Skeletal muscle tissue (tissue), 4 donors: Measurements from ENCODE around the gene NKPD1. TPM values are rescaled to one million over a fixed set of nuclear protein-coding genes. Genes with fewer than 3 reads are reported as not detected.

ENCODE experiments used
- H3K27ac ChIP-seq: one replicate; pipeline ENCODE4 v1.7.0; 2013; ENCODE audit warnings: mild to moderate bottlenecking, low read depth, low read length, inconsistent platforms
- H3K27me3 ChIP-seq, 3 donors: one replicate each; pipeline ENCODE4 v1.7.0; 2013; ENCODE audit warnings: low read length in 3 of 3; ENCODE audit not compliant: control insufficient read depth in 3 of 3, insufficient read depth in 3 of 3
- H3K36me3 ChIP-seq, 3 donors: one replicate each; pipeline ENCODE4 v1.7.0; 2013; ENCODE audit warnings: low read length in 3 of 3; ENCODE audit not compliant: control insufficient read depth in 3 of 3, insufficient read depth in 3 of 3
- H3K4me1 ChIP-seq, 3 donors: one replicate each; pipeline ENCODE4 v1.7.0; 2013; ENCODE audit warnings: low read length in 3 of 3, mild to moderate bottlenecking in 3 of 3; ENCODE audit not compliant: control insufficient read depth in 3 of 3, insufficient read depth in 3 of 3
- H3K4me3 ChIP-seq, 3 donors: one replicate each; pipeline ENCODE4 v1.7.0; 2013; ENCODE audit warnings: low read length in 3 of 3
- H3K9ac ChIP-seq, 3 donors: one replicate each; pipeline ENCODE4 v1.7.0; 2013; ENCODE audit warnings: low read length in 3 of 3, mild to moderate bottlenecking in 3 of 3, moderate library complexity in 2 of 3, low read depth in 1 of 3
- H3K9me3 ChIP-seq, 3 donors: one replicate each; pipeline ENCODE4 v1.7.0; 2013; ENCODE audit warnings: low read length in 3 of 3; ENCODE audit not compliant: control insufficient read depth in 3 of 3
- total RNA-seq: library from RNA; depleted of rRNA; stranded (reverse); fragments of >200 nt; gene quantifications from one replicate; pipeline ENCODE4 v1.2.3, GENCODE V29; 2014
- donor health status: Osteomylitis.

NKPD1 gene
- total RNA-seq, 1 donor from 2014 or later = not detected

DNA sequence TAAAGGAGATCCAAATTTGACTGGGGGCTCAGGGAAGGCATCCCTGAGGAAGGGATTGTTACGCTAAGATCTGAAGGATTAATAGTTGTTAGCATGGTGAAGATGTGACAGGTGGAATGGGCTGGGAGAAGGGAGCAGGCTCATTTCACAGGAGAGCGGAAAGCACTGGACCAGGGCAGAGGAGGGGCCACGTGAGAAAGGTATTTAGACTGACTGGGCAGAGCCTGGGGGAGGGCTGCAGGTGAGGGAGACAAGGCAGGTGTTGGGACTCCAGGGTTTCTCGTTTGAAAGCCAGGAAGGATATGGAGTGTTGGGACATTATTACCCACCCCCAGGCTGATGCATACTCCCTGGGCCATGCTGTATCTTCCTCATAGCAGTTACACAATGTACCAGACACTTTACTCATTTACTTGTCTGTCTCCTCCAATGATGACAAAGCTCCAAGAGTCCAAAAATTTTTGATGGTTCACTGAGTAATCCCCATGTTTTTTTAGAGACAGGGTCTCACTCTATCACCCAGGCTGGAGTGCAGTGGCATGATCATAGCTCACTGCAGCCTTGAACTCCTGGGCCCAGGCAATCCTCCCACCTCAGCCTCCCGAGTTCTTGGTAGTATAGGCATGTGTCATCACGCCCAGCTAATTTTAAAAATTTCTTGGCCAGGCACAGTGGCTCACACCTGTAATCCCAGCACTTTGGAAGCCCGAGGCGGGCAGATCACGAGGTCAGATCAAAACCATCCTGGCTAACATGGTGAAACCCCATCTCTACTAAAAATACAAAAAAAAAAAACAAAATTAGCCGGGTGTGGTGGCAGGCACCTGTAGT, 14.9 kb upstream of the NKPD1 start:
- Histone ChIP-seq H3K27me3 (no peaks in the 10 kb centered on the region), H3K9me3 (no peaks in the 10 kb centered on the region), H3K36me3 (no peaks in the 10 kb centered on the region), H3K27ac (no peak overlapping the region), H3K9ac (no peak overlapping the region), H3K4me1 (peaks cover 16 to 34% (median 25%) of the 10 kb centered on the region in 3 donors), H3K4me3 (no peak overlapping the region)

DNA sequence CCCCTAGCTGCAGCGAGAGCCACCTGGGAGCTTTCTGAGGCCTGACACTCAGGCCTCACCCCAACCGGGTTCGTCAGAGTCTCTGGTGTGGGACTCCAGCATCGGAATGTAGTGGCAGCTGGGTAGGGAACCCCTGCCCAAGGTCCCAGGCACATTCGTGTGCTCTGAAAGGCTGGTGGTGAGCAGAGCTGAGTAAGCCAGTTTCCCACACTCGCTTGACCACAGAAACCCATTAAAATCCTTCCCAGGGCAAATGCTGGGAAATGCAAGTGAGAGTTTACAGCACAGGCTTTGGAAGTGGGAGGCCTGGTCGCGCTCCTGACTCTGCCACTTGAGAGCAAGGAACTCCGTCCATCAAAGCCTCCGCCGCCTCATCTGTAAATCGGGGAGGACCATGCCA, 13.0 kb upstream of the NKPD1 start:
- peaks cover 6 to 18% (median 10%) of the 10 kb centered on the region in 3 donors for H3K4me1 ChIP-seq
- H3K27me3 ChIP-seq = no peaks in the 10 kb centered on the region
- no peaks in the 10 kb centered on the region for H3K36me3 ChIP-seq
- H3K9me3 ChIP-seq = no peaks in the 10 kb centered on the region
- no peak overlapping the region for H3K27ac ChIP-seq
- no peak overlapping the region for H3K4me3 ChIP-seq
- no peak overlapping the region for H3K9ac ChIP-seq

DNA sequence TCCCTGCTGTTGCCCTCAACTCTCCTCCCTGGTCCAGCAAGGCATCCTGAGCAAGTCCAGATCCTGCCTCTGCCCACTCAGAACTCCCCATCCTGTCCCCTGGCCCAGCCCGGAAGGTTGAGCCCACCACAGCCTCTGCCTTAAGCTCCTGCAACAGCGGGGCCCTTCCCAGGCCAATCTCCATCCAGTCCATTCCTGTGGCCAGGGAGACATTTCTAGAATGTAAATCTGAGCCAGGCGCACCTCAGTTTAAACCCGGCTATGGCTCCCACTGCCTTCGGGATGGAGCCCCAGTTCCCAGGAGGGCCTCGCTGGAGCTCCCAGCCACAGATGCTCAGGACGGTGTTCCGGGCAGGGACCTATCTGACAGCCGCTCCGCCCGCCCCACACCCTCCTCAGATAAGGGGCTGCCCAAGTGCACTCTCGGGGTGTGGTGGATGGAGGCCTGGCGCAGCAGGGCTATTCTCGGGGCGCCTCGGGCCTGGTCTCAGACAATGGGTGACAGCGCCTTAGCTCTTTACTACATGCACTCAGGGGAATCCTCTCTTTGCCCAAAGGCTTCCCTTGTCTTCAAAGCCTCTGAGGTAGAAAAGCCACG, 11.9 kb upstream of the NKPD1 start:
- no peak overlapping the region for H3K9ac ChIP-seq
- H3K4me3 ChIP-seq = no peak overlapping the region
- H3K36me3 ChIP-seq = no peaks in the 10 kb centered on the region
- H3K9me3 ChIP-seq = no peaks in the 10 kb centered on the region
- H3K27me3 ChIP-seq = no peaks in the 10 kb centered on the region
- H3K27ac ChIP-seq = no peak overlapping the region
- H3K4me1 ChIP-seq = peaks cover 6 to 13% (median 10%) of the 10 kb centered on the region in 3 donors

DNA sequence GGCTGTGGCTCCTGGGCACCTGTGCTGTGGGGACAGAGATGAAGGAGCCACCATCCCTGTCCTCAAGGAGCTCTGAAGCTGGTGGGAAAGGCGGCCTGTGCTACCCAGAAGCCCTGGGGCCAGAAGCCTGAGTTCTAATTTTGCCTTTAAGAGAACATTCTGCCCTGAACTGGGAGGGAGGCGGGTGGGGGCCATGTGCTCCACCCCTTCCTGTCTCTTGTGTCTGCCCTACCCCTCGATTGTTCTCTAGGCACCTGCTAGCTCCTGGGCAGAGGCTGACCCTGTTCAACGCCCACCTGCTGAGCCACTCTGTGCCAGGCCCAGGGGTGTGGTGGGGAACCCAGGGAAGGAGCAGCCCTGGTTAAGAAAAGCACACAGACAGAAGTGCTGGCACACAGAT, 11.4 kb upstream of the NKPD1 start:
- Histone ChIP-seq H3K4me1 (peaks cover 1 to 7% (median 4%) of the 10 kb centered on the region in 3 donors), H3K9me3 (no peaks in the 10 kb centered on the region), H3K9ac (no peak overlapping the region), H3K36me3 (no peaks in the 10 kb centered on the region), H3K4me3 (no peak overlapping the region), H3K27ac (no peak overlapping the region), H3K27me3 (no peaks in the 10 kb centered on the region)

DNA sequence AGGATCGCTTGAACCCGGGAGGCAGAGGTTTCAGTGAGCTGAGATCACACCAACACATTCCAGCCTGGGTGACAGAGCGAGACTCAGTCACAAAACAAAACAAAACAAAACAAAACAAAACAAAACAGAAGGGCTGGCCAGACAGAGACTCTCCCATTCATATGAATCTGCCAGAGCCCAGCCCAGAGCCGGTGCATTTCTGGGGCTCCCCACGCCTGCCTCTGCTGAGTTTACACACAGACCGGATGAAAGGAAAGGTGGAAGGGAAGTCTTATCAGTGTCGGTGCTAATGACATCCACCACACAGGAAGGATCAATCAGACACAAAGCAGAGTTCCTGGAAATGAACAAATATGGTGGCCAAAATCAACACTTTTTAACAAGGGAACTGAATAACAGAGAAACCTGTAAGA, 10.4 kb upstream of the NKPD1 start:
- no peak overlapping the region for H3K27ac ChIP-seq
- H3K4me3 ChIP-seq = no peak overlapping the region
- H3K9ac ChIP-seq = no peak overlapping the region

DNA sequence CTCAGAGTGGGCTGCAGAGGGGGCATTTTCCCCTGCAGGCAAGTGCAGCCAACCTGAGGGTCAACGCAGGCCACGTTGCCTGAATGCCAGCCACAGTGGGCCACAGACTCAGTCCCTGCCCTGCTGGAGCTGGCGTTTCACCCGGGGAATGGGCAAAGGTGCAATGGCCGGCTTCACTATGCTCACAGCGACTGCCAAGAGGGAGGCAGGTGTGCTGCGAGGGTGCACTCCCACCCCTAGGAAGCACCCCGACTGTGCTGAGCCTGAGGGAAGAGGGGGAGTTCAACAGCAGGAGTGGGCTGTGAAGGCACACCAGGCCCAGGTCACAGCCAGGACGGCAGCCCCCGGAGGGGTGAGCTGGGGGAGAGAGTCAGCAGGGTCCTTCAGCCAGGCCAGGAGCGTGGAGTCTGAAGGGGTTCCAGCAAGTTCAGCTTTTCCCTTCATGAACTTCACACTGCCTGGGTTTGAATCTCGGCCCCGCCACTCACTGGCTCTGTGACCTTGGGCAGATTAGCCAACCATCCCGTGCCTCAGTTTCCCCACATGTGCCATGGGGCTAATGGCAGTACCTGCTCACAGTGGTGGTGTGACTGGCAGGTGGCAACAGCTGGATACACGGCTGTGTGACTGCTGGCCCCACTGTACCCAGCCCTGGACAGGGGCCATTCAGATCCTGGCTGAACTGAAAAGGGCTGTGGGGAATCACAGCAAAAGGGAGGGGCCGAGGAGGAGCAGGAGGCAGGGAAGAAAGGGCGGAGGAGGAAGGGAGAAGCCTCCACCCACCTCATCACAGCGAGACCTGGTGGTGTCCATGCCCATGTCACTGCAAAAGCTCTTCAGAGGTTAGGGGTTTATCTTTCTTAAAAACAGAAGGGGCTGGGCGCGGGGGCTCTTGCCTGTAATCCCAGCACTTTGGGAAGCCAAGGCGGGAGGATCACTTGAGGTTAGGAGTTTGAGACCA, 9.6 kb upstream of the NKPD1 start:
- Histone ChIP-seq H3K27me3 (no peaks in the 10 kb centered on the region), H3K4me3 (no peak overlapping the region), H3K36me3 (no peaks in the 10 kb centered on the region), H3K4me1 (peaks cover 0 to 11% (median 4%) of the 10 kb centered on the region in 3 donors), H3K9ac (no peak overlapping the region), H3K27ac (no peak overlapping the region), H3K9me3 (no peaks in the 10 kb centered on the region)

More for the DNA sequence above, 10.4 kb upstream of the NKPD1 start:
- no peaks in the 10 kb centered on the region for H3K9me3 ChIP-seq
- H3K36me3 ChIP-seq = no peaks in the 10 kb centered on the region
- peaks cover 0 to 11% (median 4%) of the 10 kb centered on the region in 3 donors for H3K4me1 ChIP-seq
- no peaks in the 10 kb centered on the region for H3K27me3 ChIP-seq

DNA sequence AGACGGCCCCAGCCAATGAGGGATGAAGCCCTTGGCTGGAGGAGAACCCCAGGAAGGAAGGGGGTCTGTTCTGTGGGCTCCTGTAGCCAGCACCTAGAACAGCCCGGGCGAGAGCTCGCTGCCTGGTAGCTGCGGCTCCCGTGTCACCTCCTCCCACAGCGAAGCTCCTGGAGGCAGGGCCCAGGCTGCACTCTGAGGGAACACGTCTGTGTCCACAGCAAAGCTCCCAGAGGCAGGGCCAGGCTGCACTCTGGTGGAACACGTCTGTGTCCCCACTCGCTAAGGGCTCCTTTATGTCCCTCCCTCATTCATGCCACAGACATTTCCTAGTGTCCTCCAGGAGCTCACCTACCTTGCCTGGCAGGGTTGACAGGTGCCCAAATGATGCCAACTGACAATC, 8.8 kb upstream of the NKPD1 start:
- Histone ChIP-seq H3K4me1 (peaks cover 0 to 11% (median 4%) of the 10 kb centered on the region in 3 donors), H3K4me3 (no peak overlapping the region), H3K9ac (no peak overlapping the region), H3K36me3 (no peaks in the 10 kb centered on the region), H3K27ac (no peak overlapping the region), H3K9me3 (no peaks in the 10 kb centered on the region), H3K27me3 (no peaks in the 10 kb centered on the region)

DNA sequence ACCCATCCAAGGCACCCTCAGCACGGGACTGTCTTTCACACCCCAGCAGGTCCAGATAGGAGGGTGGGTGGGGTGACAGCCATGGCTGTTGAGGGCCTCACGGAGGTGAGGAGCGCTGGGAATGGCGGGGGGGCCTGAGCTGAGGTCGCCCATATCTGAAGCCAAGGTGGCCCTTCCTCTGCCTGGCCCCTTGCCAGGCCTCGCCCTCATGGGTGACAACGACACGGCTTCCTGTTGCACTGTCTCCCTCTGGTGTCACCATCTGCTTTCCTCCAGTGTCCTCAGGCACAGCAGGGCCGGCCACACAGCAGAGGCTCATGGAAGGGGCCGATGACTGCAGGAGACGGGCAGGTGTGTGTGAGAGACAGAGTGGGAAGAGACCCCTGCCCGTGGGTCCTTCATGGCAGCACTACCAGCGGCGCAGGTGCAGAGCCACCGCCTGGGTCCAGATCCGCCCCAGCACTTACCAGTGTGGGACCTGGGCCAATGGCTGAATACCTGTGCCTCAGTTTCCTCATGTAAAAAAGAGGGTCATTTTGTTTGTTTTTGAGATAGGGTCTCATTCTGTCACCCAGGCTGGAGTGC, 8.1 kb upstream of the NKPD1 start:
- peaks cover 4 to 11% (median 4%) of the 10 kb centered on the region in 3 donors for H3K4me1 ChIP-seq
- H3K9ac ChIP-seq = no peak overlapping the region
- no peak overlapping the region for H3K4me3 ChIP-seq
- no peaks in the 10 kb centered on the region for H3K36me3 ChIP-seq
- H3K27me3 ChIP-seq = no peaks in the 10 kb centered on the region
- H3K27ac ChIP-seq = no peak overlapping the region
- H3K9me3 ChIP-seq = no peaks in the 10 kb centered on the region

DNA sequence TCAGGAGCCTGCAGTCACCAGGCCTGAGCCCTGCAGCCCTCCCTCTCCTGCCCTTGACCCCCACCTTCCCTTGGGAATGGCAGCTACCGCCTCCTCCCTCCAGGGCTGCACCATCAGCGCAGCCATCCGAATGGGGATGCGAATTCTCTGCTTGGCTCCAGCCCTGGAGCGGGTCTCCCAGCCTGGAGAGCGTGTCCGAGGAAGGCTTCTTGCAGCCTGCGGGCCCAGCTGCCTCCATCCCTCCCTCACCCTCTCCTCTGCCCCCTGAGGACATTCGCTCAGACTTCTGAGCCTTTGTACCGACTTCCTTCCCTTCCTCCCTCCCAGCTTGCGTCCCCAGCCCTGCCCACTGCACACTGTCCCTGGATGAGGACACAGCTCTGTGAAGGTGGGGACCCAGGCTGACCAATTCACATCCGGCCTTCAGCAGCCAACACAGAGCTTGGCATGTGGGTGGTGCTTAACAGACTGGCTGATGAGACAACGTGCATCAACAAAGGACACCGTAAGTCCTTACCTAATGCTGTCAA, 6.0 kb upstream of the NKPD1 start:
- Histone ChIP-seq H3K9ac (no peak overlapping the region), H3K27ac (no peak overlapping the region), H3K4me3 (no peak overlapping the region), H3K36me3 (no peaks in the 10 kb centered on the region), H3K4me1 (peaks cover 4 to 9% (median 4%) of the 10 kb centered on the region in 3 donors), H3K9me3 (no peaks in the 10 kb centered on the region), H3K27me3 (peaks cover 5 to 13% (median 6%) of the 10 kb centered on the region in 3 donors)
